ENCODE data around the gene C16orf86.

The C16orf86 gene

GRCh38 chr16:67656344-67657016, 10.1 kb upstream of the C16orf86 start:
- H3K27me3 ChIP-seq (ENCODE audit: control insufficient read depth, insufficient read depth, low read length): peaks cover 21% of the 10 kb centered on the region
- peaks cover 10% of the 10 kb centered on the region for H3K36me3 ChIP-seq (ENCODE audit: insufficient read depth, low read length)
- H3K9ac ChIP-seq (ENCODE audit: low read depth, low read length): no peak overlapping the region
- no peaks in the 10 kb centered on the region for H3K9me3 ChIP-seq (replicated peaks; ENCODE audit: low read length)
- H3K4me3 ChIP-seq (ENCODE audit: low read length): no peak overlapping the region
- H3K4me2 ChIP-seq (ENCODE audit: low read length): no peak overlapping the region
- H3K4me1 ChIP-seq (ENCODE audit: control insufficient read depth, insufficient read depth, low read length): peaks cover 19% of the 10 kb centered on the region

- no peaks in the 10 kb centered on the region for H3K9me3 ChIP-seq (replicated peaks; ENCODE audit: low read length)
- no peak overlapping the region for H3K4me3 ChIP-seq (ENCODE audit: low read length)
- no peak overlapping the region for H3K9ac ChIP-seq (ENCODE audit: low read depth, low read length)
- H3K36me3 ChIP-seq (ENCODE audit: insufficient read depth, low read length): peaks cover 10% of the 10 kb centered on the region
- peaks cover 14% of the 10 kb centered on the region for H3K27me3 ChIP-seq (ENCODE audit: control insufficient read depth, insufficient read depth, low read length)
- peaks cover 19% of the 10 kb centered on the region for H3K4me1 ChIP-seq (ENCODE audit: control insufficient read depth, insufficient read depth, low read length)
- no peak overlapping the region for H3K4me2 ChIP-seq (ENCODE audit: low read length)
Observed at GRCh38 chr16:67657017-67657608, 9.5 kb upstream of the C16orf86 start.

GRCh38 chr16:67657751-67658518, 8.7 kb upstream of the C16orf86 start:
- Histone ChIP-seq H3K9me3 (replicated peaks; ENCODE audit: low read length) (no peaks in the 10 kb centered on the region), H3K4me1 (ENCODE audit: control insufficient read depth, insufficient read depth, low read length) (peaks cover 17% of the 10 kb centered on the region), H3K9ac (ENCODE audit: low read depth, low read length) (no peak overlapping the region), H3K4me3 (ENCODE audit: low read length) (no peak overlapping the region), H3K27me3 (ENCODE audit: control insufficient read depth, insufficient read depth, low read length) (peaks cover 10% of the 10 kb centered on the region), H3K36me3 (ENCODE audit: insufficient read depth, low read length) (peaks cover 10% of the 10 kb centered on the region), H3K4me2 (ENCODE audit: low read length) (no peak overlapping the region)

- Histone ChIP-seq H3K4me1 (ENCODE audit: control insufficient read depth, insufficient read depth, low read length) (peaks cover 8% of the 10 kb centered on the region), H3K4me2 (ENCODE audit: low read length) (peak overlapping the region; percentile 100), H3K9ac (ENCODE audit: low read depth, low read length) (peak overlapping the region; percentile 94), H3K9me3 (replicated peaks; ENCODE audit: low read length) (no peaks in the 10 kb centered on the region), H3K36me3 (ENCODE audit: insufficient read depth, low read length) (peaks cover 10% of the 10 kb centered on the region), H3K27me3 (ENCODE audit: control insufficient read depth, insufficient read depth, low read length) (peaks cover 7% of the 10 kb centered on the region), H3K4me3 (ENCODE audit: low read length) (peak overlapping the region; percentile 95)
Observed at GRCh38 chr16:67658849-67659674, 7.6 kb upstream of the C16orf86 start.

- Histone ChIP-seq H3K9me3 (replicated peaks; ENCODE audit: low read length) (no peaks in the 10 kb centered on the region), H3K36me3 (ENCODE audit: insufficient read depth, low read length) (peaks cover 10% of the 10 kb centered on the region), H3K4me2 (ENCODE audit: low read length) (peak within 1 kb of the TSS; percentile 100), H3K27me3 (ENCODE audit: control insufficient read depth, insufficient read depth, low read length) (no peaks in the 10 kb centered on the region), H3K4me1 (ENCODE audit: control insufficient read depth, insufficient read depth, low read length) (peaks cover 8% of the 10 kb centered on the region), H3K9ac (ENCODE audit: low read depth, low read length) (peak within 1 kb of the TSS; percentile 94), H3K4me3 (ENCODE audit: low read length) (peak within 1 kb of the TSS; percentile 95)
Observed at GRCh38 chr16:67659675-67660563, 6.7 kb upstream of the C16orf86 start, which contains the start of gene ACD. TSS of gene ACD (minus strand) at chr16:67660260. CDS start at chr16:67660220, 40 bp downstream.

GRCh38 chr16:67660564-67661028, 6.0 kb upstream of the C16orf86 start, which contains the start of gene PARD6A:
TSS of gene PARD6A (plus strand) at chr16:67660960. CDS start at chr16:67661039, 79 bp downstream.
- Histone ChIP-seq H3K4me2 (ENCODE audit: low read length) (peak within 1 kb of the TSS; percentile 100), H3K36me3 (ENCODE audit: insufficient read depth, low read length) (peaks cover 10% of the 10 kb centered on the region), H3K4me1 (ENCODE audit: control insufficient read depth, insufficient read depth, low read length) (peaks cover 9% of the 10 kb centered on the region), H3K9me3 (replicated peaks; ENCODE audit: low read length) (no peaks in the 10 kb centered on the region), H3K4me3 (ENCODE audit: low read length) (peak within 1 kb of the TSS; percentile 95), H3K27me3 (ENCODE audit: control insufficient read depth, insufficient read depth, low read length) (no peaks in the 10 kb centered on the region), H3K9ac (ENCODE audit: low read depth, low read length) (peak within 1 kb of the TSS; percentile 94)

- H3K9ac ChIP-seq (ENCODE audit: low read depth, low read length): no peak overlapping the region
- no peaks in the 10 kb centered on the region for H3K9me3 ChIP-seq (replicated peaks; ENCODE audit: low read length)
- H3K36me3 ChIP-seq (ENCODE audit: insufficient read depth, low read length): peaks cover 10% of the 10 kb centered on the region
- H3K4me2 ChIP-seq (ENCODE audit: low read length): peak overlapping the region; percentile 100
- peaks cover 15% of the 10 kb centered on the region for H3K4me1 ChIP-seq (ENCODE audit: control insufficient read depth, insufficient read depth, low read length)
- no peaks in the 10 kb centered on the region for H3K27me3 ChIP-seq (ENCODE audit: control insufficient read depth, insufficient read depth, low read length)
- H3K4me3 ChIP-seq (ENCODE audit: low read length): peak overlapping the region; percentile 95
Observed at GRCh38 chr16:67661101-67661761, 5.4 kb upstream of the C16orf86 start.

- Histone ChIP-seq H3K27me3 (ENCODE audit: control insufficient read depth, insufficient read depth, low read length) (no peaks in the 10 kb centered on the region), H3K4me3 (ENCODE audit: low read length) (no peak overlapping the region), H3K9me3 (replicated peaks; ENCODE audit: low read length) (no peaks in the 10 kb centered on the region), H3K36me3 (ENCODE audit: insufficient read depth, low read length) (peaks cover 8% of the 10 kb centered on the region), H3K4me1 (ENCODE audit: control insufficient read depth, insufficient read depth, low read length) (peaks cover 20% of the 10 kb centered on the region), H3K9ac (ENCODE audit: low read depth, low read length) (no peak overlapping the region), H3K4me2 (ENCODE audit: low read length) (no peak overlapping the region)
Observed at GRCh38 chr16:67661886-67662652, 4.5 kb upstream of the C16orf86 start.

- H3K36me3 ChIP-seq (ENCODE audit: insufficient read depth, low read length): peaks cover 3% of the 10 kb centered on the region
- H3K4me3 ChIP-seq (ENCODE audit: low read length): no peak overlapping the region
- H3K4me1 ChIP-seq (ENCODE audit: control insufficient read depth, insufficient read depth, low read length): peaks cover 25% of the 10 kb centered on the region
Observed at GRCh38 chr16:67662653-67663010, 4.0 kb upstream of the C16orf86 start.

More at GRCh38 chr16:67662653-67663010, 4.0 kb upstream of the C16orf86 start:
- H3K27me3 ChIP-seq (ENCODE audit: control insufficient read depth, insufficient read depth, low read length): no peaks in the 10 kb centered on the region
- H3K9ac ChIP-seq (ENCODE audit: low read depth, low read length): no peak overlapping the region
- no peaks in the 10 kb centered on the region for H3K9me3 ChIP-seq (replicated peaks; ENCODE audit: low read length)
- no peak overlapping the region for H3K4me2 ChIP-seq (ENCODE audit: low read length)

Measured in skeletal muscle satellite cell (primary cell).